GM12873 (cell line): ENCODE data around the gene TOP3B.

ENCODE experiments used
- CTCF ChIP-seq: IDR thresholded peaks from 2 replicates; pipeline ENCODE4 v1.5.1; 2012; ENCODE audit warnings: low read depth, mild to moderate bottlenecking, moderate library complexity, low read length, control low read depth; ENCODE audit not compliant: insufficient read depth; ENCODE audit errors: missing control alignments

Gene TOP3B

GRCh38 chr22:21917181-21917958 is 65.2 kb downstream of the TOP3B start:
- TF ChIP-seq CTCF, result no peak

GRCh38 chr22:21916309-21916918 is 66.2 kb downstream of the TOP3B start:
- TF ChIP-seq CTCF, result no peak

- TF ChIP-seq CTCF, result no peak
Observed at GRCh38 chr22:21915624-21916308, 66.8 kb downstream of the TOP3B start.

DNA sequence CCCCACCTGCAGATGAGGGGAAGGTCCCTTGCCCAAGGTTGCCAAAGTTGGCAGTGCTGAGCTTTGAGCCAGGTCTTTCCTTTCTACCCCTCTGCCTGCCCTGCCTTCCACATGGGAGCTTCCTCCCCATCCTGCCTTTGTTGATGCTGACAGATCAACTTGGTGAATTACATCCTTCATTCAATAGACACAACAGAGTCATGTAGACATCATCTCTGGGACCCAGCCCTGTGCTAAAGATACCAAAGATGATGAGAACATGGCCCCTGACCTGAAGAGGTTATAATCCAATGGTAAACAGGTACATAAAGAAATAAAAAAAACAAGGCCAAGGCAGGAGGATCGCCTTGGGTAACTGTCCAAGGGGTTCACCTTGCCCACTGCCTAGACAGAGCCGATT is 72.7 kb downstream of the TOP3B start:
- TF ChIP-seq CTCF, result no peak

DNA sequence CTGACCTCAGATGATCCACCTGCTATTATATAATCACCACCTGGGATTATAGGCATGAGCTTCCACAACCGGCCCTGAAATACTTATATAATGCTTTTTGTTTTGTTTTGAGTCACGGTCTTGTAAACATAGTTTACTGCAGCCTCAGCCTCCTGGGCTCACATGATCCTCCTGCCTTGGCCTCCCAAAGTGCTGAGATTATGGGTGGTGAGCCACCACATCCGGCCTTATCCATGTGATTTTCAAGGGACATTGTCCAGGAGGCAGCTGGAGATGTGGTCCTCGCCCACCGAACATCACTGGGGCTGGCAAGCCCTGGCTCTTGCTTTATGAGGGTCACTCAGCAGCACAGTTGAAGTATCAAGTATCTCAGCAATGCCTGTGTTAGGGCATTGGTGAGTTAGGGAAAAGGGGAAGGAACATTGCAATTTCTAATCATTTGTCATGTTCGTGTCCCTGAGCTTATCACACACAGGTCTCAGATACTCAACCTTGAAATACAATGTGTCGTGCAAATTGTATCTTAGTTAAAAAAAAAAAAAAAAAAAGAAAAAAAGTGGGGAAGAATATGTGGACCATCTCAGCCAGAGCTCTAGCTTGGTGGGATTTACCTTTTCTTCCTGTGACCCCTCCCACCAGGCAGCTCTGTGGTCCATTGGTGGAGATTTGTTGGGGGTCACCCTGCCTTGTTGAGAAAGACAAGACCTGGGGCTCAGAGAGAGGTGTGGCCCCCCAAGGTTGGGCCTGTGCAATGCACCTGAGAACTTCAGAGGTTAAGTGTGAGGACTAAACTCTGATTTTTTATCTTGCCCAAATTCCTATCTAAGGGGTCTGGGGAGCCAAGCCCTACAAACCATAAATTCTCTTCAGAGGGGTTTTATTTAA is 74.7 kb downstream of the TOP3B start:
- TF ChIP-seq CTCF, result no peak
